ENCODE data around the gene ATG2B. TPM values are rescaled to one million over a fixed set of nuclear protein-coding genes. Genes with fewer than 3 reads are reported as not detected.
"Not testable (repeated sequence)": the region's sequence is repeated elsewhere in the genome, so short reads cannot be mapped to it uniquely, and the experiment has no call there.

The ATG2B gene
- total RNA-seq, 1 donor from 2014 or later, result 25.6 TPM

GRCh38 chr14:96245710-96246538, 117.2 kb downstream of the ATG2B start:
- peaks cover 4% of the 10 kb centered on the region for H3K4me1 Mint-ChIP-seq
- peak overlapping the region; percentile 50 for H3K27ac Mint-ChIP-seq
- no peak overlapping the region for H3K4me3 Mint-ChIP-seq
- no peak for DNase-seq (ENCODE audit: low spot score in 2 of 2, unreplicated experiment in 2 of 2)
- peaks cover 29% of the 10 kb centered on the region for H3K36me3 Mint-ChIP-seq
- no peak for TF ChIP-seq CTCF (IDR thresholded peaks at IDR 0.05; ENCODE audit: unreplicated experiment)
- H3K9me3 Mint-ChIP-seq, result peaks cover 17% of the 10 kb centered on the region
- no peaks in the 10 kb centered on the region for H3K27me3 Mint-ChIP-seq (ENCODE audit: low read depth)

DNA sequence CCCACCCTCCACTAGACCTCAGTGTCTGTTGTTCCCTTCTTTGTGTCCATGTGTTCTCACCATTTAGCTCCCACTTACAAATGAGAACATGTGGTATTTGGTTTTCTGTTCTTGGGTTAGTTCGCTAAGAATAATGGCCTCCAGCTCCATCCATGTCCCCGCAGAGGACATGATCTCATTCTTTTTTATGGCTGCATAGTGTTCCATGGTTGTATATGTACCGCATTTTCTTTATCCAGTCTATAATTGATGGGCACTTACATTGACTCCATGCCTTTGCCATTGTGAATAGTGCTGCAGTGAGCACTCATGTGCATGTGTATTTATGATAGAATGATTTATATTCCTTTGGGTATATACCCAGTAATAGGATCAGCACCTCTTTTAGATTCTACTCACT, 118.1 kb downstream of the ATG2B start:
- Mint-ChIP-seq H3K9me3 (peaks cover 17% of the 10 kb centered on the region), H3K36me3 (peaks cover 34% of the 10 kb centered on the region)
- not testable (repeated sequence) for H3K4me1 Mint-ChIP-seq; H3K27ac Mint-ChIP-seq; H3K27me3 Mint-ChIP-seq (ENCODE audit: low read depth); H3K4me3 Mint-ChIP-seq; DNase-seq (ENCODE audit: low spot score in 2 of 2, unreplicated experiment in 2 of 2)

DNA sequence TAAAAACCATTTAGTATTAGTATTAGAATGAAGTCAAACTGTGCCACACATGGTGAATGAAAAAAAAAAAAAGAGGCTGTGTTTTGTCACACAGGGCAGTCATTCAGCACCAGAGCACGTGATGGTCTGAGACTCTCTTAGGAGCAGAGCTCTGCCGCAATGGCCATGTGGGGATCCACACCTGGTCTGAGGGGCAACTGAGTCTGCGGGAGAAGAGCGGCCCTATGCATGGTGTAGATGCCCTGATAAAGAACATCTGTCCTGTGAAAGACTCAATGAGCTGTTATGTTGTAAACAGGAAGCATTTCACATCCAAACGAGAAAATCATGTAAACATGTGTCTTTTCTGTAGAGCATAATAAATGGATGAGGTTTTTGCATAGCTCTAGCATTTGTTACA, 119.4 kb downstream of the ATG2B start:
- H3K4me3 Mint-ChIP-seq, result no peak overlapping the region
- peaks cover 34% of the 10 kb centered on the region for H3K36me3 Mint-ChIP-seq
- no peak overlapping the region for H3K27ac Mint-ChIP-seq
- peaks cover 4% of the 10 kb centered on the region for H3K4me1 Mint-ChIP-seq
- H3K9me3 Mint-ChIP-seq, result peaks cover 17% of the 10 kb centered on the region
- TF ChIP-seq CTCF (IDR thresholded peaks at IDR 0.05; ENCODE audit: unreplicated experiment), result no peak
- no peaks in the 10 kb centered on the region for H3K27me3 Mint-ChIP-seq (ENCODE audit: low read depth)
- no peak for DNase-seq (ENCODE audit: low spot score in 2 of 2, unreplicated experiment in 2 of 2)

GRCh38 chr14:96242126-96242525, 121.0 kb downstream of the ATG2B start:
- Mint-ChIP-seq H3K36me3 (peaks cover 34% of the 10 kb centered on the region), H3K27me3 (ENCODE audit: low read depth) (no peaks in the 10 kb centered on the region), H3K4me1 (peaks cover 4% of the 10 kb centered on the region), H3K4me3 (no peak overlapping the region), H3K27ac (no peak overlapping the region), H3K9me3 (peaks cover 17% of the 10 kb centered on the region)
- no peak for DNase-seq (ENCODE audit: low spot score in 2 of 2, unreplicated experiment in 2 of 2)
- TF ChIP-seq CTCF (IDR thresholded peaks at IDR 0.05; ENCODE audit: unreplicated experiment), result no peak

GRCh38 chr14:96240641-96241040, 122.5 kb downstream of the ATG2B start:
- no peak overlapping the region for H3K27ac Mint-ChIP-seq
- TF ChIP-seq CTCF (IDR thresholded peaks at IDR 0.05; ENCODE audit: unreplicated experiment), result no peak
- H3K4me3 Mint-ChIP-seq, result no peak overlapping the region
- no peaks in the 10 kb centered on the region for H3K27me3 Mint-ChIP-seq (ENCODE audit: low read depth)
- H3K36me3 Mint-ChIP-seq, result peaks cover 28% of the 10 kb centered on the region
- no peak for DNase-seq (ENCODE audit: low spot score in 2 of 2, unreplicated experiment in 2 of 2)
- peaks cover 17% of the 10 kb centered on the region for H3K9me3 Mint-ChIP-seq
- peaks cover 4% of the 10 kb centered on the region for H3K4me1 Mint-ChIP-seq

DNA sequence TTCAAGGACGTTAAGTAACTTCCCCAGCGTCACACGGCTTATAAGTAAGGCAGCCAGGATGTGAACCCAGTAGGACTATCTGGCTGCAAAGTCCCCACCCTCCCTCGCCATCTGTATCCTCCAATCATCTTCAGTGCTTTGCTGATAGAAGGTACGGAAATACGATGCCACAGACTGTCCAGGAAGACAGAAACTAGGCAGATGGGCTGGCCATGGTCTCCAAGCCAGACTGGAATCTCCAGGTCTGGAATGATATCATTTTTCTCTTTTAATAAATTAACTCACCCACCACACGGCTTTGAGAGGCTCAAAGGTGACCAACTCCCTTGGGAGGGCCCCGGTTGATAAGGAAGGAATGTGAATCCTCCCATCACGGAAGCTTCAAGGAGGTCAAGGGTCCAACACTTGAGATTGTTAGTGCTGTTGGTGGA, 123.4 kb downstream of the ATG2B start:
- H3K27ac Mint-ChIP-seq, result peak overlapping the region; percentile 30
- no peak overlapping the region for H3K4me3 Mint-ChIP-seq

More for the DNA sequence above, 123.4 kb downstream of the ATG2B start:
- DNase-seq (ENCODE audit: low spot score in 2 of 2, unreplicated experiment in 2 of 2), result no peak
- H3K27me3 Mint-ChIP-seq (ENCODE audit: low read depth), result no peaks in the 10 kb centered on the region
- H3K9me3 Mint-ChIP-seq, result peaks cover 10% of the 10 kb centered on the region
- H3K36me3 Mint-ChIP-seq, result peaks cover 25% of the 10 kb centered on the region
- peaks cover 7% of the 10 kb centered on the region for H3K4me1 Mint-ChIP-seq
- TF ChIP-seq CTCF (IDR thresholded peaks at IDR 0.05; ENCODE audit: unreplicated experiment), result no peak

Data from mesothelial cell of epicardium (in vitro differentiated cells).